H1 (cell line): ENCODE results near the gene IL18RAP. TPM values are rescaled to one million over a fixed set of nuclear protein-coding genes. Genes with fewer than 3 reads are reported as not detected.

Source experiments
- CTCF ChIA-PET: fragments of 300-600 bp; sonication (Branson Sonifier 250); formaldehyde crosslinking; loops from one replicate; lab custom pipeline; 2021; ENCODE audit not compliant: partially characterized antibody; lab: Charles Lee
- POLR2A ChIA-PET: fragments of 300-600 bp; sonication (Branson Sonifier 250); formaldehyde crosslinking; loops from one replicate; lab custom pipeline; 2021; ENCODE audit warnings: inconsistent platforms; ENCODE audit not compliant: partially characterized antibody; lab: Charles Lee
- DNase-seq, 2 experiments: peaks; one replicate each; pipeline versions ENCODE4 v3.0.0 to v3.0.0-alpha.2; 2010 to 2022; ENCODE audit warnings: low spot score in 2 of 2, low read depth in 1 of 2, mixed read lengths in 1 of 2
- FAIRE-seq: peaks from 2 replicates; lab custom pipeline; 2011; peaks lifted over from hg19 to GRCh38; lab: Jason Lieb, UNC
- H2AFZ ChIP-seq: 2 replicates; pipeline ENCODE4 v1.8.1; 2012; ENCODE audit warnings: low read length, inconsistent platforms
- H2AK5ac ChIP-seq: 2 replicates; pipeline ENCODE4 v1.6.1; 2013; ENCODE audit warnings: low read depth, low read length
- H2BK120ac ChIP-seq: replicated peaks from 2 replicates; pipeline ENCODE3; 2013; ENCODE audit warnings: low read depth, low read length, inconsistent platforms
- H2BK12ac ChIP-seq: 2 replicates; pipeline ENCODE4 v1.6.1; 2013; ENCODE audit warnings: low read depth, low read length
- H2BK15ac ChIP-seq: 2 replicates; pipeline ENCODE4 v1.6.1; 2013; ENCODE audit warnings: low read length
- H2BK20ac ChIP-seq: 2 replicates; pipeline ENCODE4 v1.6.1; 2013; ENCODE audit warnings: low read length
- H2BK5ac ChIP-seq: 2 replicates; pipeline ENCODE4 v1.6.1; 2013; ENCODE audit warnings: low read depth, low read length
- H3K14ac ChIP-seq: 2 replicates; pipeline ENCODE4 v1.6.1; 2013; ENCODE audit warnings: inconsistent platforms; ENCODE audit not compliant: insufficient read length
- H3K18ac ChIP-seq: 2 replicates; pipeline ENCODE4 v1.6.1; 2013; ENCODE audit warnings: low read length; ENCODE audit errors: extremely low read depth
- H3K23ac ChIP-seq: 2 replicates; pipeline ENCODE4 v1.6.1; 2013; ENCODE audit warnings: inconsistent platforms; ENCODE audit not compliant: insufficient read length
- H3K23me2 ChIP-seq: 2 replicates; pipeline ENCODE4 v1.6.1; 2013; ENCODE audit warnings: low read depth, low read length
- H3K27ac ChIP-seq: 2 replicates; pipeline ENCODE4 v1.6.1; 2011; ENCODE audit warnings: low read depth, low read length, inconsistent platforms
- H3K27me3 ChIP-seq, 4 experiments: replicated peaks in 1 of 4; 1 replicate in 1 of 4; 2 replicates in 3 of 4; pipeline versions ENCODE4 v1.6.1 to v1.8.1; 2011 to 2013; ENCODE audit warnings: low read length in 3 of 4, mild to moderate bottlenecking in 3 of 4, inconsistent platforms in 2 of 4, mixed read lengths in 2 of 4, moderate library complexity in 1 of 4; ENCODE audit not compliant: control insufficient read depth in 3 of 4, insufficient read depth in 3 of 4; ENCODE audit errors: extremely low read depth in 1 of 4
- H3K36me3 ChIP-seq, 4 experiments: 2 replicates each; pipeline versions ENCODE4 v1.6.1 to v1.8.1; 2011 to 2013; ENCODE audit warnings: mild to moderate bottlenecking in 4 of 4, low read length in 3 of 4, moderate library complexity in 2 of 4, control low read depth in 1 of 4, inconsistent platforms in 1 of 4; ENCODE audit not compliant: insufficient read depth in 4 of 4, control insufficient read depth in 2 of 4
- H3K4ac ChIP-seq: replicated peaks from 2 replicates; pipeline ENCODE3; 2013; ENCODE audit warnings: low read length, low read depth, mixed read lengths, inconsistent platforms; ENCODE audit not compliant: insufficient read length
- H3K4me1 ChIP-seq, 4 experiments: replicated peaks in 1 of 4; 1 replicate in 1 of 4; 2 replicates in 3 of 4; pipeline versions ENCODE4 v1.6.1 to v1.8.1; 2011 to 2013; ENCODE audit warnings: low read length in 3 of 4, inconsistent platforms in 2 of 4, mixed read lengths in 1 of 4; ENCODE audit not compliant: insufficient read depth in 4 of 4, control insufficient read depth in 3 of 4
- H3K4me2 ChIP-seq, 2 experiments: 2 replicates each; pipeline versions ENCODE4 v1.6.1 to v1.8.1; 2011 to 2013; ENCODE audit warnings: low read depth in 2 of 2, low read length in 2 of 2, control low read depth in 1 of 2, inconsistent platforms in 1 of 2, mild to moderate bottlenecking in 1 of 2; ENCODE audit not compliant: insufficient read depth in 1 of 2
- H3K4me3 ChIP-seq, 4 experiments: fragments of 200-600, 300-600 bp in 1 of 4; sonication (generic), shearing (Covaris generic), sonication (Bioruptor Twin) in 1 of 4; 2 replicates each; pipeline versions ENCODE4 v1.5.1 to v1.8.1; 2011 to 2016; ENCODE audit warnings: low read length in 4 of 4, low read depth in 3 of 4, control low read depth in 2 of 4, inconsistent platforms in 2 of 4, mild to moderate bottlenecking in 2 of 4, mixed read lengths in 1 of 4, moderate library complexity in 1 of 4; ENCODE audit not compliant: insufficient read depth in 2 of 4; ENCODE audit errors: extremely low read depth in 1 of 4
- H3K56ac ChIP-seq: replicated peaks from 2 replicates; pipeline ENCODE3; 2013; ENCODE audit warnings: low read depth, mild to moderate bottlenecking, mixed read lengths, low read length, inconsistent platforms; ENCODE audit not compliant: insufficient read length
- H3K79me1 ChIP-seq: 2 replicates; pipeline ENCODE4 v1.6.1; 2013; ENCODE audit warnings: low read depth, low read length, control low read depth
- H3K79me2 ChIP-seq, 2 experiments: 2 replicates each; pipeline versions ENCODE4 v1.6.1 to v1.8.1; 2012 to 2013; ENCODE audit warnings: low read length in 2 of 2, mild to moderate bottlenecking in 2 of 2, inconsistent platforms in 1 of 2; ENCODE audit not compliant: insufficient read depth in 2 of 2, control insufficient read depth in 1 of 2
- H3K9ac ChIP-seq, 4 experiments: replicated peaks in 1 of 4; 1 replicate in 1 of 4; 2 replicates in 3 of 4; pipeline versions ENCODE4 v1.6.1 to v1.8.1; 2011 to 2013; ENCODE audit warnings: low read depth in 3 of 4, low read length in 3 of 4, control low read depth in 2 of 4, mild to moderate bottlenecking in 2 of 4, moderate library complexity in 2 of 4, inconsistent platforms in 1 of 4; ENCODE audit errors: extremely low read depth in 1 of 4
- H3K9me3 ChIP-seq, 2 experiments: 2 replicates each; pipeline versions ENCODE4 v1.6.1 to v1.8.1; 2012 to 2013; ENCODE audit warnings: mild to moderate bottlenecking in 2 of 2, moderate library complexity in 2 of 2, control low read depth in 1 of 2, inconsistent platforms in 1 of 2, low read depth in 1 of 2, low read length in 1 of 2, mixed read lengths in 1 of 2; ENCODE audit not compliant: insufficient read depth in 2 of 2
- H4K20me1 ChIP-seq, 2 experiments: replicated peaks in 1 of 2; 2 replicates each; pipeline versions ENCODE3 to v1.8.1; 2011 to 2013; ENCODE audit warnings: inconsistent platforms in 2 of 2, low read length in 2 of 2, mild to moderate bottlenecking in 1 of 2; ENCODE audit not compliant: insufficient read depth in 2 of 2, control insufficient read depth in 1 of 2
- H4K5ac ChIP-seq: 2 replicates; pipeline ENCODE4 v1.6.1; 2013; ENCODE audit warnings: low read length, low read depth, mixed read lengths, inconsistent platforms; ENCODE audit not compliant: insufficient read length
- H4K8ac ChIP-seq: 2 replicates; pipeline ENCODE4 v1.8.0; 2013; ENCODE audit warnings: mild to moderate bottlenecking, moderate library complexity, low read length, inconsistent platforms; ENCODE audit not compliant: insufficient read depth; ENCODE audit errors: extremely low read depth
- H4K91ac ChIP-seq: replicated peaks from 2 replicates; pipeline ENCODE3; 2013; ENCODE audit warnings: low read length, mixed read lengths, inconsistent platforms; ENCODE audit not compliant: insufficient read length
- BACH1 ChIP-seq: IDR thresholded peaks from 2 replicates; pipeline ENCODE4 v1.6.1; 2012; ENCODE audit warnings: low read length, improper control_type of control experiment
- CBX5 ChIP-seq: fragments of 300-800, 300-1000 bp; sonication (generic); IDR thresholded peaks from 2 replicates; pipeline ENCODE4 v1.7.1; 2016; ENCODE audit warnings: antibody characterized with exemption, low read length, low read depth
- CTBP2 ChIP-seq: IDR thresholded peaks from 2 replicates; pipeline ENCODE4 v1.7.0; 2011; ENCODE audit warnings: borderline replicate concordance, mild to moderate bottlenecking, moderate library complexity, mixed read lengths, low read length; ENCODE audit not compliant: insufficient read depth, insufficient read length
- KDM1A ChIP-seq: fragments of 200-600, 300-600 bp; sonication (generic); IDR thresholded peaks from 2 replicates; pipeline ENCODE4 v1.7.1; 2016; ENCODE audit warnings: mild to moderate bottlenecking, low read length, borderline replicate concordance
- MAFK ChIP-seq: IDR thresholded peaks from 2 replicates; pipeline ENCODE4 v1.6.1; 2012; ENCODE audit warnings: low read depth, mild to moderate bottlenecking, improper control_type of control experiment, low read length
- RBBP5 ChIP-seq: IDR thresholded peaks from 2 replicates; pipeline ENCODE4 v1.7.1; 2012; ENCODE audit warnings: low read depth, mild to moderate bottlenecking, inconsistent platforms, low read length, moderate library complexity, borderline replicate concordance
- SIX5 ChIP-seq: IDR thresholded peaks from 2 replicates; pipeline ENCODE4 v1.6.1; 2011; ENCODE audit warnings: mild to moderate bottlenecking, low read depth, low read length
- SP2 ChIP-seq: IDR thresholded peaks from 2 replicates; pipeline ENCODE4 v1.6.1; 2012; ENCODE audit warnings: mild to moderate bottlenecking, low read length, inconsistent platforms
- WGBS, 2 experiments: shearing (Covaris generic) in 1 of 2; methylation state at CpG; one replicate each; pipeline versions ENCODE4 v1.1.6 to v1.1.7; 2013 to 2015; ENCODE audit warnings: low lambda C conversion rate in 2 of 2, mixed read lengths in 2 of 2, inconsistent platforms in 1 of 2, low coverage in 1 of 2, missing lambda C conversion rate in 1 of 2; ENCODE audit not compliant: insufficient replicate concordance in 2 of 2, insufficient coverage in 1 of 2, insufficient read length in 1 of 2; ENCODE audit errors: extremely low coverage in 1 of 2, missing lambda C conversion rate in 1 of 2; 5-methylcytosine and 5-hydroxymethylcytosine counted together
- polyA plus RNA-seq, 7 experiments: library from polyadenylated mRNA; depleted of rRNA in 3 of 7; stranded (reverse) in 5 of 7; unstranded in 2 of 7; fragments of >200 nt in 5 of 7; fragments of 200-250 nt in 2 of 7; gene quantifications; 1 replicate in 5 of 7; 2 replicates in 1 of 7; 4 replicates in 1 of 7; pipeline versions ENCODE4 v1.2.1 to v1.2.3, GENCODE V29; 2011 to 2013; ENCODE audit warnings: missing spikeins in 2 of 7, mixed read lengths in 2 of 7
- total RNA-seq: library from RNA; stranded (reverse); fragmentation: NEBNext Ultra II Directional; extraction: Animal tissue kit (Norgen Biotek cat#: 25700); gene quantifications from 2 replicates; pipeline ENCODE4 v1.2.1, GENCODE V29; 2021
- TF ChIP-seq, protein P1 (sequence below): IDR thresholded peaks from 2 replicates; pipeline ENCODE4 v1.6.1; 2012; ENCODE audit warnings: low read length, inconsistent platforms
- TF ChIP-seq, protein P2 (sequence below), 3 experiments: IDR thresholded peaks; 1 replicate in 2 of 3; 2 replicates in 1 of 3; pipeline versions ENCODE4 v1.5.1 to v1.6.1; 2011; ENCODE audit warnings: low read length in 3 of 3, mild to moderate bottlenecking in 3 of 3, inconsistent platforms in 2 of 3, low read depth in 1 of 3, moderate library complexity in 1 of 3; ENCODE audit not compliant: insufficient read depth in 1 of 3; ENCODE audit errors: control extremely low read depth in 1 of 3

IL18RAP gene
- total and polyA plus RNA-seq, 2 of the 8 experiments (the other 6 are each of a cell fraction or from before 2014, with no cell fraction given): not detected

DNA sequence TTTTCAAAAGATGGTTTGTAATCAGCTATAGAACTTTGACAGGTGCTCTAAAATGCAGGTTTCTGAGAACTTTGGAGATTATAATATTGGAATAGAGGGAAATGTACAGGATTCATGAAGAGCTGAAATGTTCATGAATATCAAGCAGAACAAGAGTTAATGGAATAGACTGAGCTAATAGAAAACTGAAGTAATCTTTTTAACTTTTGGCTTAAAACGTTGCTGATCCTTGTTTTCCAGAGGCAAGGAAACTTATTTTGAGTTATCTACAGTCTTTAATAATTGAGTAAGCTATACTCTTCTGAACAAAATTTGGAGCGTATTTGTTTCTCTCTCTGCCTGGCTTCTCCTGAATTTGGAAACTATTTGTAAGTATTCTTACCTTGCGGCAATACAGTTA, 10.8 kb upstream of the IL18RAP start:
- Histone ChIP-seq H3K4me2 (no peak overlapping the region), H4K20me1 (no peaks in the 10 kb centered on the region), H3K14ac (no peak overlapping the region), H3K4ac (no peak overlapping the region), H4K5ac (no peak overlapping the region), H3K27me3 (no peaks in the 10 kb centered on the region), H3K79me1 (no peaks in the 10 kb centered on the region), H4K91ac (no peak overlapping the region), H3K36me3 (peaks cover 0 to 3% (median 0%) of the 10 kb centered on the region in 4 experiments; a peak in 1 of 8 replicates), H2BK20ac (no peak overlapping the region), H3K4me3 (no peak overlapping the region), H3K23me2 (no peaks in the 10 kb centered on the region), H2AFZ (no peak overlapping the region), H3K27ac (no peak overlapping the region), H2BK120ac (no peak overlapping the region), H2BK5ac (no peak overlapping the region), H2BK15ac (no peak overlapping the region), H3K23ac (no peak overlapping the region), H4K8ac (no peak overlapping the region), H3K56ac (no peak overlapping the region), H3K9ac (no peak overlapping the region), H3K79me2 (no peaks in the 10 kb centered on the region), H3K4me1 (no peaks in the 10 kb centered on the region), H3K18ac (no peak overlapping the region), H2BK12ac (no peak overlapping the region), H3K9me3 (peaks cover 20 to 23% of the 10 kb centered on the region in 2 experiments), H2AK5ac (no peak overlapping the region)
- ChIA-PET CTCF (no interaction called here), POLR2A (no interaction called here)
- FAIRE-seq (no peak), DNase-seq (no peak)
- 85% methylated on average over 3 of the region's 3 CpGs; no CpG with 5 or more reads in 1 of the 2 experiments for WGBS, 2 experiments
- TF ChIP-seq, protein P1, sequence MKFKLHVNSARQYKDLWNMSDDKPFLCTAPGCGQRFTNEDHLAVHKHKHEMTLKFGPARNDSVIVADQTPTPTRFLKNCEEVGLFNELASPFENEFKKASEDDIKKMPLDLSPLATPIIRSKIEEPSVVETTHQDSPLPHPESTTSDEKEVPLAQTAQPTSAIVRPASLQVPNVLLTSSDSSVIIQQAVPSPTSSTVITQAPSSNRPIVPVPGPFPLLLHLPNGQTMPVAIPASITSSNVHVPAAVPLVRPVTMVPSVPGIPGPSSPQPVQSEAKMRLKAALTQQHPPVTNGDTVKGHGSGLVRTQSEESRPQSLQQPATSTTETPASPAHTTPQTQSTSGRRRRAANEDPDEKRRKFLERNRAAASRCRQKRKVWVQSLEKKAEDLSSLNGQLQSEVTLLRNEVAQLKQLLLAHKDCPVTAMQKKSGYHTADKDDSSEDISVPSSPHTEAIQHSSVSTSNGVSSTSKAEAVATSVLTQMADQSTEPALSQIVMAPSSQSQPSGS: no peak
- TF ChIP-seq CBX5 (no peak), MAFK (no peak), BACH1 (no peak), SIX5 (no peak), CTBP2 (no peak), SP2 (no peak), RBBP5 (no peak), KDM1A (no peak)
- TF ChIP-seq, protein P2, sequence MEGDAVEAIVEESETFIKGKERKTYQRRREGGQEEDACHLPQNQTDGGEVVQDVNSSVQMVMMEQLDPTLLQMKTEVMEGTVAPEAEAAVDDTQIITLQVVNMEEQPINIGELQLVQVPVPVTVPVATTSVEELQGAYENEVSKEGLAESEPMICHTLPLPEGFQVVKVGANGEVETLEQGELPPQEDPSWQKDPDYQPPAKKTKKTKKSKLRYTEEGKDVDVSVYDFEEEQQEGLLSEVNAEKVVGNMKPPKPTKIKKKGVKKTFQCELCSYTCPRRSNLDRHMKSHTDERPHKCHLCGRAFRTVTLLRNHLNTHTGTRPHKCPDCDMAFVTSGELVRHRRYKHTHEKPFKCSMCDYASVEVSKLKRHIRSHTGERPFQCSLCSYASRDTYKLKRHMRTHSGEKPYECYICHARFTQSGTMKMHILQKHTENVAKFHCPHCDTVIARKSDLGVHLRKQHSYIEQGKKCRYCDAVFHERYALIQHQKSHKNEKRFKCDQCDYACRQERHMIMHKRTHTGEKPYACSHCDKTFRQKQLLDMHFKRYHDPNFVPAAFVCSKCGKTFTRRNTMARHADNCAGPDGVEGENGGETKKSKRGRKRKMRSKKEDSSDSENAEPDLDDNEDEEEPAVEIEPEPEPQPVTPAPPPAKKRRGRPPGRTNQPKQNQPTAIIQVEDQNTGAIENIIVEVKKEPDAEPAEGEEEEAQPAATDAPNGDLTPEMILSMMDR (IDR thresholded peaks at IDR 0.05; ENCODE audit: control extremely low read depth in 1 of 3, insufficient read depth in 1 of 3, low read depth in 1 of 3, low read length in 3 of 3): no peak
